Activated naive CD8-positive, alpha-beta T cell (primary cell): ENCODE results near the gene ACSL5.

Source experiments
- H3K27ac Mint-ChIP-seq: one replicate; pipeline ENCODE4 v1.8.0; 2021; ENCODE audit warnings: mixed read lengths
- H3K27me3 Mint-ChIP-seq: one replicate; pipeline ENCODE4 v1.8.0; 2021; ENCODE audit warnings: mixed read lengths
- H3K36me3 Mint-ChIP-seq: one replicate; pipeline ENCODE4 v1.8.0; 2021; ENCODE audit warnings: mixed read lengths
- H3K4me1 Mint-ChIP-seq: one replicate; pipeline ENCODE4 v1.8.0; 2021; ENCODE audit warnings: low read depth, mixed read lengths
- H3K4me3 Mint-ChIP-seq: one replicate; pipeline ENCODE4 v1.8.0; 2021; ENCODE audit warnings: mild to moderate bottlenecking, mixed read lengths
- H3K9me3 Mint-ChIP-seq: one replicate; pipeline ENCODE4 v1.8.0; 2021; ENCODE audit warnings: low read depth, mixed read lengths

The ACSL5 gene

DNA sequence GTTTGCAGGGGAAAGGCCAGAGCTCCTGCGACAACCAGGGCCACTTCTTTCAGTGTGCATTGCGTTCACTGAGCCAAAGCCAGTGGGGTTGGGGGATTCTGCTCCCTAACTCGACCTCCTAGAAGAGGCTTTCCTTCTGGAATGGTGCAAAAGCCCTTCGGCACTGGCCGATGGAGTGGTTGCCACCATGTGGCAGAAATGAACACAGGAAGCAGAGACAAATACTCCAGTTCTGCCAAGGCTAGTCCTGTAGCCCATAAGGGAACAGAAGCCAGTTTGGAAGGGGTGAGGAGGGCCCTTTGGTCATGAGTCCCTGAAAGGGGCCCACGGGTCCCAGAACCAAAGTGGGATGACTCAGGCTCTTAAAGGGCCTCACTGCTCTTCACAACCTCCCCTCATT, 29.7 kb upstream of the ACSL5 start:
- no peak overlapping the region for H3K27ac Mint-ChIP-seq
- no peaks in the 10 kb centered on the region for H3K9me3 Mint-ChIP-seq
- peaks cover 3% of the 10 kb centered on the region for H3K27me3 Mint-ChIP-seq
- H3K4me1 Mint-ChIP-seq: no peaks in the 10 kb centered on the region
- no peak overlapping the region for H3K4me3 Mint-ChIP-seq
- H3K36me3 Mint-ChIP-seq: no peaks in the 10 kb centered on the region

DNA sequence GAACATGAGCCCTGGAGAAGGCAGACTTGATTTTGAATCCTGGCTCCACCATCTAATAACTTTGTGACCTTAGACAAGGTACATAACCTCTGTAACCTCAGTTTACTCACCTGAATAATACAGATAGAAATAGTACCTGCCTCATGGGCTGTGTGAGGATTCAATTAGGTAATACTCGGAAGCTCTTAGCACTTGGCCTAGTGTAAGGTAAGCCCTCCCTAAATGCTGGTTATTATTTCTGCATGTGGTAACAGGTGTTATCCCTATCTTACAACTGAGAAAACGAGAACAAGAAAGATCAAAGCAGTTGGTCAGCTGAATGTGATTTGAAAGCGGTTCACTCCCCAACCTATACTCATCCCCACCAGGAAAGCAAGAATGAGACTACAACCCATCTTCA, 28.7 kb upstream of the ACSL5 start:
- H3K4me1 Mint-ChIP-seq: no peaks in the 10 kb centered on the region
- no peak overlapping the region for H3K27ac Mint-ChIP-seq
- H3K36me3 Mint-ChIP-seq: no peaks in the 10 kb centered on the region
- H3K9me3 Mint-ChIP-seq: no peaks in the 10 kb centered on the region
- no peaks in the 10 kb centered on the region for H3K27me3 Mint-ChIP-seq
- no peak overlapping the region for H3K4me3 Mint-ChIP-seq

DNA sequence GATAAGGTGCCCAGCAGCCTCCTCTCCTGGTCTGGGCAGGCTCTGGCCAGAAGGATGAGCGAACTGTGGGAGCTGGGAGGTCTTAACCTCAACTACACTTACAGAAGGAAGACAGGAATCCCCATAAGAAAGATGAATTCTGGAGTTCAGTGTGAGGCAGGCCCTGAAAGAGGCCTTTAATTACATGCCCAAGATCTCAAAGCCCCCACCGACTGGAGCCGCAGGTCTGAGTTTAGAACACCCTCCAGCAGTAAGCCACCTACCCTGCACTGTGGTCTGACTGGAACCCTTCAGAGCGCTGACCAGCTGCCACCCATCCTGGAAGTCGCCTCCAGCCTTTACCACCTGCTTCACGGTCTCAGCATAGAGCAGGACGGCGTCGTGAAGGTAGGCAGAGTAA, 28.2 kb upstream of the ACSL5 start:
- no peaks in the 10 kb centered on the region for H3K9me3 Mint-ChIP-seq
- no peak overlapping the region for H3K27ac Mint-ChIP-seq
- no peaks in the 10 kb centered on the region for H3K27me3 Mint-ChIP-seq

DNA sequence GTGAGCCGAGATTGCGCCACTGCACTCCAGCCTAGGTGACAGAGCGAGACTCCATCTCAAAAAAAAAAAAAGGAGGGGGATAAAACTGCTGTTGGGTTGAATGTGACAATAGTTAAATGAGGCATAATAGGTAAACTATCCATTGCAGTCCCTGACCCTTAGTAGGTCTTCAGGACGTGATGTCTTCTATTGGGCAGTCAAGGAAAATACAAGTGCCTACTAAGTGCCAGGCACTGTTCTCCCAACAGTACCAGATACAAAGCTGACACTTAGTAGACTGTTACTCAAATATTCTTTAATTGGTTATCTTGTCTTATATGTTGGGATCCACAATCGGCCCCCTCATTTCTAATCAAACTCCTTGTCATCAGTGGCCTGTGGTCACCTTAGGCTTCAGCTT, 27.1 kb upstream of the ACSL5 start:
- no peaks in the 10 kb centered on the region for H3K9me3 Mint-ChIP-seq
- no peaks in the 10 kb centered on the region for H3K36me3 Mint-ChIP-seq
- H3K27me3 Mint-ChIP-seq: no peaks in the 10 kb centered on the region
- no peak overlapping the region for H3K4me3 Mint-ChIP-seq
- H3K27ac Mint-ChIP-seq: no peak overlapping the region
- no peaks in the 10 kb centered on the region for H3K4me1 Mint-ChIP-seq

More for the DNA sequence above, 28.2 kb upstream of the ACSL5 start:
- H3K4me1 Mint-ChIP-seq: no peaks in the 10 kb centered on the region
- H3K36me3 Mint-ChIP-seq: no peaks in the 10 kb centered on the region
- H3K4me3 Mint-ChIP-seq: no peak overlapping the region

DNA sequence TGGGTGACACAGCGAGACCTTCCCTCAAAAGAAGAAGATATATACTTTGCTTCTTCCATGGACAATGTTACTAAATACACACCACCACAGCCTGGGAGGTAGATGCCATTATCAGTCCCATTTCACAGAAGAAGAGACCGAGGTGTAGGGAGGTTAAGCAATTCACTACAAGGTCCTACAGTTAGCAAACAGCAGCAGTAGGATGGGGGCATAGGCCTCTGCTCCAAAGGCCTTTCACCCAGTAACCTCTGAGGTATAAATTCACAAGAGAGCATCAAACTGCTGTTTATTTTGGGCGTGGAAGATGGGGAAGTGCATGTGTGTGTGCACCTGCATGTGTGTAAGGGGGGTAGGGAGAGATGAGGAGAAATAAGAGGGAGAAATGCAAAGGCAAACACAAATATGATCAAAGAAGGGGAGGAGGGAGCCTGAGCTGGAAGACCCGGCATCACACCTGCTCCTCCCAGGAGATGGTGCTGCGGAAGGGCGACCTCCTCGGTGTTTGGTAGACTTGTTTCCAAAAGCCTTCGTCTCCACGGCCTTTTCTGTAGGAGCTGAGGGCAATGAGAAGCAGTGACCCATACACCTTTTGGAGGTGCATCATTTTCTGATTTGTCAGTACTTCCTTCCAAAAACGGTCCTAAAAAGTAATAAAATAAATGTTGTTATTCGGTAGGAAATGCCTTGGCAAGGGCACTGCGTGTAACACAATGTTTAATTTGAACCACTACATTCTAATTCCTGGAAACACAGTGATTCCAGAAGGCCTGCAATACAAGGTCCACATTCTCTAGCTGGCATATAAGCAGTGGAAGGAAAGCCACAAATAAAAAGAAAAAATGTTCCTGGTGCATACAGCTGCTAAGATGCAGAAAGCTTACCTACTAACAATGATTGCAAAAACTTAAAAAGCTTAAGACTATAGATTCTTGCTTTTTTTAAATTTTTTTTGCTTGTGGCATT, 25.9 kb upstream of the ACSL5 start:
- H3K4me3 Mint-ChIP-seq: no peak overlapping the region
- H3K27ac Mint-ChIP-seq: no peak overlapping the region

DNA sequence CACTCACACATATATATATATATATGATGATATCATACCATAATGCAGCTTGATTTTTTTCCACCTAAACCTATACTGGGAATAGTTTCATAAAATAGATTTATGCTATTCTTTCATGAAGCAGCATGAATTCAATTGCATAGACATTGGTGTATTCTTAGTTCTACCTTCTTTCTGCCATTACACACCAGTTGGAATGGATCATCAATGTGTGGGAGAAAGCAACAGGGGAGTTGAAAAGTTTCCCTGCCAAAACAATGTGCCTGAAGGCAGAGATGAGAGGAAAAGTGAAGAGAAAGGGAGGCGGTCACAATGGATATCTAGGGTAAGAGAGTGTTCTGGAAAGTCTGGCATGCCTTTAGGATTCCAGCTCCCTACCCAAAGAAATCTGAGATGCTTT, 25.2 kb upstream of the ACSL5 start:
- Mint-ChIP-seq H3K27ac (no peak overlapping the region), H3K4me1 (no peaks in the 10 kb centered on the region), H3K36me3 (no peaks in the 10 kb centered on the region), H3K27me3 (no peaks in the 10 kb centered on the region), H3K4me3 (no peak overlapping the region), H3K9me3 (no peaks in the 10 kb centered on the region)

More for the DNA sequence above, 25.9 kb upstream of the ACSL5 start:
- Mint-ChIP-seq H3K9me3 (no peaks in the 10 kb centered on the region), H3K27me3 (no peaks in the 10 kb centered on the region), H3K4me1 (no peaks in the 10 kb centered on the region), H3K36me3 (no peaks in the 10 kb centered on the region)

DNA sequence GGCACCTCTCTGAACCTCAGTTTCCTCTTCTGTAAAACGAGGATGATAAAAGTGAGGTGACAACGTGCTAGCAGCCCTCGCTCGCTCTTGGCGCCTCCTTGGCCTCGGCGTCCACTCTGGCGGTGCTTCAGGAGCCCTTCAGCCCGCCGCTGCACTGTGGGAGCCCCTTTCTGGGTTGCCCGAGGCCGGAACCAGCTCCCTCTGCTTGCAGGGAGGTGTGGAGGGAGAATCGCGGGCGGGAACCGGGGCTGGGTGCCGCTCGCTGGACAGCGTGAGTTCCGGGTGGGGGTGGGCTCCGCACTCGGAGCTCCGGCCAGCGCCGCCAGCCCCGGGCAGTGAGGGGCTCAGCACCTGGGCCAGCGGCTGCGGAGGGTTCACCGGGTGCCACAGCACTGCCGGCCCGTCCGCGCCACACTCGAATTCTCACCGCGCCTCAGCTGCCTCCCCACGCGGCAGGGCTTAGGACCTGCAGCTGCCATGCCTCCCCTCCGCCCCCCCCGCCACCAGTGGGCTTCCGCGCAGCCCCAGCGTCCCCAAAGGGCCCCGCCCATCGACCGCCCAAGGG, 24.3 kb upstream of the ACSL5 start:
- Mint-ChIP-seq H3K27ac (no peak overlapping the region), H3K4me1 (no peaks in the 10 kb centered on the region), H3K9me3 (no peaks in the 10 kb centered on the region), H3K36me3 (no peaks in the 10 kb centered on the region), H3K4me3 (no peak overlapping the region), H3K27me3 (no peaks in the 10 kb centered on the region)

DNA sequence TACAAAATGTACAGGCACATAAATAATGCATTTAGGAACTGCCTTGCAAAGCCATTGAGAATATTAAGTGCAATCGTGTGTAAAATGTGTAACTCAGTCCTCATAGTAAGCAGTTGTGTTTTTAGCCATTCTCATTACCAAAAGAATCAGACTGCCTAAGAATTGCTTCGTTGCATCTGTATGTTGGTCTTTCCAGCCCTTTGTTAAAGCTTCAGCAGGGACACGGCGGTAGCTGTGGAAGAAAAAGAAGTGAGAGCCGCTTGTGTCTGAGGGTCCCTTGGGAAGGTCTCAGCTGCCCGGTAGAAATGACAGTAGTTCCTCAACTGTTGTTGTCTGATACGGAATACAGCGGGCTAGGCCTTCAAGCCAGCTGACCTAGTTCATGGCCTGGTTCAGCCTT, 22.8 kb upstream of the ACSL5 start:
- Mint-ChIP-seq H3K27ac (no peak overlapping the region), H3K36me3 (no peaks in the 10 kb centered on the region)

DNA sequence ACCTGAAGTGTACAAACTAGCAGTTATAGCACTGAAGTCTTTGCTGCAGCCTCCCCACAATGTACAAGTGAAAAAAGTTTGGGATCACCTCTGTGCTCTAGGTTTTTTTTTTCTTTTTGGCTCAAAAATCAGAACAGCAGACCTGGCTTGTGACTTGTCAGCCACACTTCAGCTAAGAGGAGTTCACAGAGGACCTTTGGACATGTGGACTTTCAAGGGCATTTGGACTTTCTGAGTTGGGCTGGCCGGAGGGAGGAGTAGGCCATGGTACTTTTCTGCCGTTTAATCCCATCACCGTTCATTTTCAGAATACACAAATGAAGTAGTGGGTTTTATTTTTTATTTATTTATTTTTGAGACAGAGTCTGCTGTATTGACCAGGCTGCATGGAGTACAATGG, 21.9 kb upstream of the ACSL5 start:
- H3K27me3 Mint-ChIP-seq: no peaks in the 10 kb centered on the region
- no peak overlapping the region for H3K27ac Mint-ChIP-seq
- H3K9me3 Mint-ChIP-seq: no peaks in the 10 kb centered on the region
- no peaks in the 10 kb centered on the region for H3K36me3 Mint-ChIP-seq
- no peak overlapping the region for H3K4me3 Mint-ChIP-seq
- no peaks in the 10 kb centered on the region for H3K4me1 Mint-ChIP-seq

More for the DNA sequence above, 22.8 kb upstream of the ACSL5 start:
- Mint-ChIP-seq H3K4me1 (no peaks in the 10 kb centered on the region), H3K27me3 (no peaks in the 10 kb centered on the region), H3K9me3 (no peaks in the 10 kb centered on the region), H3K4me3 (no peak overlapping the region)

DNA sequence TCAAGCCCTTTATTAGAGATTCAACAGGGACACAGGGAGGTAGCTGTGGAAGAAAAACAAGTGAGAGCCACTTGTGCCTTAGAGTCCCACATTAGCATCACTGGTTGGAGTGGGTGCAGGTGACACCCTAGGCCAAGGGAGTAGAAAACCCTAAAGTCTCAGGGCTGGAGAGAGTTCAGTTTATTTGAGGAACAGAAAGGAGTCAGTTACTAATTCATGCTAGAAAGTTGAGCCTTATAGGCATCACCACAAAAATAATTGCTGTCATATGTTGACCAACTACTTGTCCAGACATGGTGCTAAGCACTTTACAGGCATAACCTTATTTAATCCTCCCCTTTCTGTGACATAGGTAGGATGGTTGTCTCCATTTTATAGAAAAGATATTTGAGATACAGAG, 20.9 kb upstream of the ACSL5 start:
- Mint-ChIP-seq H3K27me3 (no peaks in the 10 kb centered on the region), H3K36me3 (no peaks in the 10 kb centered on the region), H3K9me3 (no peaks in the 10 kb centered on the region), H3K4me3 (no peak overlapping the region), H3K27ac (no peak overlapping the region), H3K4me1 (no peaks in the 10 kb centered on the region)

DNA sequence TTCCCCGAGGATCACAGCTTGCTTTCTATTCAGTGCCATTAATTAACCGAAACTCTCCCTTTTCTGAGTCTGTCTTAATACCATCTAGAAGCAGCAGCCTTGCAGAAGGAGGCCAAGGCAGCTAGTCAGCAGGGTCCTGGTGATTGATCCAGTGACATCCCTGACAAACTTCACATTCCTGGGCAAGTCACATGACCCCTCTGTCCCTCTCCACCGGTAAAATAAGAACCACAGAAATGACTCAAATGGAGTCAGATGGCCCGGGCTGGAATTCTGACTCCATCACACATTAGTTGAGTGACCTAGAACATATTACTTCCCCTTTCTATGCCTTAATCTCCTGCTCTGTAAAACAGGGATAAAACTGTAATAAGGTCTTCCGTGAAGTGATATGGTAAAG, 17.2 kb upstream of the ACSL5 start:
- Mint-ChIP-seq H3K27me3 (no peaks in the 10 kb centered on the region), H3K9me3 (no peaks in the 10 kb centered on the region), H3K4me3 (no peak overlapping the region), H3K36me3 (no peaks in the 10 kb centered on the region), H3K27ac (no peak overlapping the region), H3K4me1 (no peaks in the 10 kb centered on the region)

DNA sequence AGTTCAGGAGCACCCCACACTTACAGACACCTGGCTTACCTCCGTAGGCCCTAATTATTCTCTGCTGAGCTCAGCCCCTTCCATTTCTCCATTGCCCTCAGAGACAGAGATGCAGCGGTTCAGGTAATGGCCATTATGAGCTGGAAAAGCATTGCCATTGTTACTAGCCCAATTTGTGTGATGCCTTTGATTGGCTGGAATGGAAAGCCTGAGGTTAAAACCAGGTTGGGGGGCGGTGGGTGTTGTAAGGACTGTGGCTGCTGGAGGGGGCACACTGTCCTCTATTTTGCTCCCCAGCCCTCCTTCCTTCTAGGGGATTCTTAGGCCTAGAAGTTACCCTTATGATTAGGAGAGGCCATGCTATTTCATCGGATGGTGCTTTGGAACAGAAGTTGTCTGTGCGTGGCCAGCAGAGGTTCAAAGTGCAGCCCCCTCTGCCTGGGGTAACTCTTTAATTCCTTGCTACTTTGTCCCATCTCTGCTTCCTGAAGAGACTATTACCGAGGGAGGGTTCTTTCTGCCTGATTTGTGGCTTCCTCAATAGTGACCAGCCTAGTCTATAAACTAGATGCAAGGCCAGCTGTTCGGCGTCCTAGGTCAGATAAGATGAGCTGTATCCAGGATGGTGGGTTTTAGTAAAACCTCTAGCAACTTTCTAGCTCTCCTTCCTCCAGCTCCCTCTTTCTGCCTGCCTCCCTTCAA, 14.2 kb upstream of the ACSL5 start:
- H3K27ac Mint-ChIP-seq: no peak overlapping the region
- H3K36me3 Mint-ChIP-seq: no peaks in the 10 kb centered on the region
- no peaks in the 10 kb centered on the region for H3K9me3 Mint-ChIP-seq
- no peaks in the 10 kb centered on the region for H3K27me3 Mint-ChIP-seq
- no peak overlapping the region for H3K4me3 Mint-ChIP-seq
- H3K4me1 Mint-ChIP-seq: no peaks in the 10 kb centered on the region

DNA sequence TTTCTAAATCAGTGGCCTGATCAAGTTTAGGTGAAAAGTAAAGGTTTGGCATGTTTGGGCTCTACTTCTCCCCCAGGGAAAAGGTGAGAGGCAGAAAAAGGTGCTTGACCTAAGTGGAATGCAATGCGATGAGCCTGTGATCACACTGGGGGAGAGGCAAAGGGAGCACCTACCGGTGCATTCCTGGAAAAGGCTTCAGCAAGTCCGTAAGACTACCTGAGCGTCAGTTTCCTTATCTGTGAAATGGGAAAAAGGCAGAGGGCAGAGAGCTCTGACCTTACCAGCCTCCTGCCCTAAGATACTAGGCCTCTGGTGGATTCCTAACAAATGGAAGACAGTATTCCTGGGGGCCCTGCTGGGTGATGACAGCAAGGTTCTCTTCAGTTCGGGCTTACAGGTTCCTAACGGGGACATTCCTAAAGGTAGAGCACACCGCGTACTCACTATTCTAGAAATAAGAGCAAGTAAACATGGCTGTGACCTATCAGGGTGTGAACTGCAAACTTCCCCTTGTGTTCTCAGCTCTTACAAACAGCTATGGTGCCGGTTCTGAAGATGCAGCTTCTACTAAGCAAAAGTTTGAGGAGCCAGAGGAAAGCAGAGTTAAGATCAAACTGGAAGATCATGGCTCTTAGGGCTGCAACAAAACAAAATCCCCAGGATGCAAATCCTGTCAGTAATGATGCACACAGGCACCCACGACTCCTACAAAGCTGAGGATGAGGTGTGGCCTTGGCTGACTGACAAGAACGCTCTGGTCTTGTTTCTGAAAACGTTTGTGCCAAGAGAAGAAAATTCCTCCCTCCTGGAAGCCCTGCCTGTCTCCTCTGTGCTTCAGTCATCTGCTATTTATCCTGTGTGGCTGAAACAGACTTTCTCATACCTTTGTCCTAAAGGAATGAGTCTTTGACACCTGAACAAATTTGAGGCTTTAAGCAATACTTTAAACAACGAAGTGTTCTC, 13.3 kb upstream of the ACSL5 start:
- Mint-ChIP-seq H3K27me3 (no peaks in the 10 kb centered on the region), H3K27ac (no peak overlapping the region), H3K36me3 (no peaks in the 10 kb centered on the region)

DNA sequence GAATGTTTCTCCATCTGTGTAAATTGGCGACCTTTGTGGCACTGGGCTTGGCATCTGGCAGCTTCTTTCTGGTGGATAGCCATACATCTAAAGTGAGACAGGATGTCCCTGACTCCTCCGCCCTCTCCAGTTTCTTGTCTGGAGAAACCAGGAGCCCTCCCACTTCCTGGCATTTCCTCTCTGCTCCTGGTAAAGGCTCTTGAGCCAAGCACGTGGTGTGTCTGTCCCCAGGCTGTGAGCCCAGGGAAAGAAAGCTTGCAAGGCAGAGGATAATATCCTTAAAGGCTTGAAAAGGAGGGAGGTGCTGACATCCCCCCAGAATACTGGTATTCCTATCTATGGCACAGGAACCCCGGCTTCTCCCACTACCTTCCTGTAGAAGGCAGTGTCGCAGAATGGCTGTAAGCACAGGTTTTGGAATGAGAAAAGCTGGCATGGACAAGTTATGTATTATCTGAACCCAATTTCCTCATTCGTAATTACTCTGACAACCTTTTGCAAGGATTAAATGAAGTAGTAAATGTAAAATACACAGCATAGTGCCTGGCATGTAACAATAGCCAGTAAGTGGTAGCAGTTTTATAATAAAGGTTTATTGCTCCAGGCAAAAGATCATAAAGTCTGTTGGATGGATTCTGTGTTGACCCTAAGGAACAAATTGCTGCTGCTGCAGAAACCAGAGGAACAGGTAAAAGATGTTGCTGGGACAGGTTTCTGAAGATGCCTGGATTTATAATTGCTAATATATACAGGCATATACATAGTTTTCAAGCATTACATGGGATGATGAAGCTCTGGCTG, 11.8 kb upstream of the ACSL5 start:
- Mint-ChIP-seq H3K9me3 (no peaks in the 10 kb centered on the region), H3K27me3 (no peaks in the 10 kb centered on the region), H3K36me3 (no peaks in the 10 kb centered on the region), H3K4me3 (no peak overlapping the region), H3K27ac (no peak overlapping the region), H3K4me1 (no peaks in the 10 kb centered on the region)

More for the DNA sequence above, 13.3 kb upstream of the ACSL5 start:
- no peak overlapping the region for H3K4me3 Mint-ChIP-seq
- H3K9me3 Mint-ChIP-seq: no peaks in the 10 kb centered on the region
- H3K4me1 Mint-ChIP-seq: no peaks in the 10 kb centered on the region
